Body of pancreas (tissue), 4 donors: ENCODE measurements around the gene SOHLH1. TPM values are rescaled to one million over a fixed set of nuclear protein-coding genes. Genes with fewer than 3 reads are reported as not detected.

Source experiments
- ATAC-seq: fragments of 150-250 bp; one replicate; pipeline ENCODE4 v1.9.1; 2016
- DNase-seq, 4 donors: peaks; one replicate each; pipeline ENCODE4 v3.0.0-alpha.2; 2019
- H3K27ac ChIP-seq, 4 donors: fragments of 200-600 bp; sonication (generic); 1 replicate in 3 of 4; 2 replicates in 1 of 4; pipeline versions ENCODE4 v1.5.1 to v1.6.1; 2016 to 2019; ENCODE audit warnings: mild to moderate bottlenecking in 1 of 4, mixed read lengths in 1 of 4, moderate library complexity in 1 of 4
- H3K27me3 ChIP-seq, 2 donors: fragments of 200-600 bp; sonication (generic); one replicate each; pipeline ENCODE4 v1.6.0; 2016; ENCODE audit warnings: mild to moderate bottlenecking in 1 of 2
- H3K36me3 ChIP-seq, 2 donors: fragments of 200-600 bp; sonication (generic); replicated peaks in 1 of 2; 2 replicates each; pipeline ENCODE4 v1.5.1; 2016; ENCODE audit warnings: low read depth in 2 of 2; ENCODE audit not compliant: insufficient read depth in 1 of 2
- H3K4me1 ChIP-seq: fragments of 200-600 bp; sonication (generic); one replicate; pipeline ENCODE4 v1.6.0; 2016
- H3K4me3 ChIP-seq, 2 donors: fragments of 200-600 bp; sonication (generic); 1 replicate in 1 of 2; 2 replicates in 1 of 2; pipeline ENCODE4 v1.5.1; 2016 to 2019
- H3K9me3 ChIP-seq, 3 donors: fragments of 200-600 bp; sonication (generic); 1 replicate in 2 of 3; 2 replicates in 1 of 3; pipeline ENCODE4 v1.5.1; 2016
- POLR2A ChIP-seq, 3 donors: fragments of 450-650 bp; IDR thresholded peaks; one replicate each; pipeline ENCODE4 v1.6.1; 2016; ENCODE audit warnings: antibody characterized with exemption in 3 of 3, mild to moderate bottlenecking in 2 of 3
- WGBS, 2 donors: methylation state at CpG; one replicate each; pipeline ENCODE4 v1.1.5; 2017; 5-methylcytosine and 5-hydroxymethylcytosine counted together
- intact Hi-C: fragments of 100-400 bp; cut with DNase I; formaldehyde crosslinking; loops from one replicate; pipeline ENCODE4 v1.15.1; 2023
- total RNA-seq, 2 donors: library from RNA; depleted of rRNA; stranded (reverse); fragments of >200 nt; gene quantifications; one replicate each; pipeline ENCODE4 v1.1.0, GENCODE V29; 2016
- TF ChIP-seq, protein P1 (sequence below), 7 experiments: fragments of 450-650 bp in 4 of 7; fragments of 200-600 bp in 3 of 7; sonication (generic) in 3 of 7; IDR thresholded peaks; one replicate each; pipeline ENCODE4 v1.5.1; 2016 to 2019; ENCODE audit warnings: antibody characterized with exemption in 7 of 7

The SOHLH1 gene
- total RNA-seq, 2 donors from 2014 or later = not detected

DNA sequence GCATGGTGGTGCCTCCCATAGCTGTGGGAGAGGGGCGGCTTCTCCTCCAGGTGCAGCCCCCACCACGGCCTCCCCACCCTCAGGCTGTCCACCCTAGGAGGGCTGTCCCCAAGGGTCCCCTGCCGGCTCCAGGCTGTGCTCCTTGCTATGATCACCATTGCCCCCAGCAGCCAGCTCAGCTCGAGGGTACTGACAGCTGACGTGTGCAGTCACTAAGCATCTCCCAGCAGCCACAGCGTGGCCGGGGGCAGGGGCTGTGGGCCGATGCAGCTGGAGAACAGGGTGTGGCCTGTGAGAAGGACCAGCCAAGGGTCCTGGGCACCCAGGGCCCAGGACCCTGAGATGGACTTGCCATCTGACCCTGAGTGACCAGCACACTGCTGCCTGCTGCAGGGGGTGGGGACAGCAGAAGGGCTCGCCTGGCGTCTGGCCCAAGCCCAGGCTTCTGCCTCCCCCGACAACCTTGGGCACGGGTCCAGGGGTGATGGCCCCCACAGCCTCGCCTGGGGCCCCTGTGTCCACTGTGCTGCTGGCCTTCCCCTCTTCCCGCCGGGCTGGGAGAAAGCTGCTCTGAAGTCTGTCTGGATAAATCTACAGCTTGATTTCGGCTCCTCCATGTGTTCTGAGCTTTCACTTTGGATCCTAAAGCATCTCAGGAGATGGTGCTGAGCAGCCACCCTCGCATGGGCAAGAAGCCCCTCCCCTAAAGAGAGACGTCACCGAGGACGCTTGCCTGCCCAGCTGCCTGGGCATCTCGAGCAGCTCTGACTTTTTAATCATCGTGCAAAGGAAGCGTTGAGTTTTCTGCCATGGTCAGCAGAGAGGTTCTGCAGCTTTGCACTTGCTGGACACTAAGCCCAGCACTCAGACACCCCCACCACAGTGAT lies 8.2 kb upstream of the SOHLH1 start:
- peaks cover 0 to 5% of the 10 kb centered on the region in 2 donors for H3K27me3 ChIP-seq
- DNase-seq = no peak

DNA sequence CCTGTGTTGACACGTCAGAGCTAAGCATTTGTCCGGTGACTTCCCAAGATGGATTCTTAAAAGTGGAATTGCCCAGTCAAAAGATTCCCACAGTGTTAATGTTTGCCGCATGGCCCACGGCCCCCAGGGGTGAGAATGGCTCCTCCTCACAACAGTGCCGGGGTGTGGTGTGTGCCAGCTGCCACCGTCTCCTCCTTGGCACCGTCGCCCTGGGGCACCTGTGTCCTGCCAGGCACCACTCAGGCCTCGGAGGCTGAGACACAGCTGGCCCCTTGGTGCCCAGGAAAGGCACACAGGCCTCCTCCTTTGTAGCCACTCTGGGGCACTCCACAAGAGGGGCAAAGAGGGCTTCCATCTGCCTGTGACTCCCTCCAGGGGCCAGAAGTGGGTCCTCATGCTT lies 7.0 kb upstream of the SOHLH1 start:
- Histone ChIP-seq H3K27ac (no peak overlapping the region), H3K9me3 (no peaks in the 10 kb centered on the region), H3K36me3 (no peaks in the 10 kb centered on the region), H3K4me1 (peaks cover 14% of the 10 kb centered on the region), H3K4me3 (no peak overlapping the region), H3K27me3 (peaks cover 0 to 8% of the 10 kb centered on the region in 2 donors)
- ATAC-seq = no peak
- DNase-seq = no peak
- WGBS, 2 donors = 20 to 63% methylated on average over 1 to 9 of the region's 9 CpGs
- intact Hi-C loops = loop anchor here (10.0 kb wide), 1 partner anchor 419 kb away; no protein-coding TSS in a partner anchor
- TF ChIP-seq, protein P1, sequence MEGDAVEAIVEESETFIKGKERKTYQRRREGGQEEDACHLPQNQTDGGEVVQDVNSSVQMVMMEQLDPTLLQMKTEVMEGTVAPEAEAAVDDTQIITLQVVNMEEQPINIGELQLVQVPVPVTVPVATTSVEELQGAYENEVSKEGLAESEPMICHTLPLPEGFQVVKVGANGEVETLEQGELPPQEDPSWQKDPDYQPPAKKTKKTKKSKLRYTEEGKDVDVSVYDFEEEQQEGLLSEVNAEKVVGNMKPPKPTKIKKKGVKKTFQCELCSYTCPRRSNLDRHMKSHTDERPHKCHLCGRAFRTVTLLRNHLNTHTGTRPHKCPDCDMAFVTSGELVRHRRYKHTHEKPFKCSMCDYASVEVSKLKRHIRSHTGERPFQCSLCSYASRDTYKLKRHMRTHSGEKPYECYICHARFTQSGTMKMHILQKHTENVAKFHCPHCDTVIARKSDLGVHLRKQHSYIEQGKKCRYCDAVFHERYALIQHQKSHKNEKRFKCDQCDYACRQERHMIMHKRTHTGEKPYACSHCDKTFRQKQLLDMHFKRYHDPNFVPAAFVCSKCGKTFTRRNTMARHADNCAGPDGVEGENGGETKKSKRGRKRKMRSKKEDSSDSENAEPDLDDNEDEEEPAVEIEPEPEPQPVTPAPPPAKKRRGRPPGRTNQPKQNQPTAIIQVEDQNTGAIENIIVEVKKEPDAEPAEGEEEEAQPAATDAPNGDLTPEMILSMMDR (IDR thresholded peaks at IDR 0.05) = no peak
- no peak for TF ChIP-seq POLR2A (IDR thresholded peaks at IDR 0.05)

More for the DNA sequence above, 8.2 kb upstream of the SOHLH1 start:
- Histone ChIP-seq H3K36me3 (no peaks in the 10 kb centered on the region), H3K4me3 (no peak overlapping the region), H3K4me1 (peaks cover 5% of the 10 kb centered on the region), H3K27ac (no peak overlapping the region), H3K9me3 (no peaks in the 10 kb centered on the region)
- no peak for ATAC-seq
- intact Hi-C loops = loop anchor here (10.0 kb wide), 1 partner anchor 417 kb away; no protein-coding TSS in a partner anchor
- 33% methylated on average over 23 of the region's 23 CpGs; no CpG with 5 or more reads in 1 of the 2 donors for WGBS, 2 donors
- TF ChIP-seq, protein P1 (IDR thresholded peaks at IDR 0.05) = no peak
- TF ChIP-seq POLR2A (IDR thresholded peaks at IDR 0.05) = no peak

DNA sequence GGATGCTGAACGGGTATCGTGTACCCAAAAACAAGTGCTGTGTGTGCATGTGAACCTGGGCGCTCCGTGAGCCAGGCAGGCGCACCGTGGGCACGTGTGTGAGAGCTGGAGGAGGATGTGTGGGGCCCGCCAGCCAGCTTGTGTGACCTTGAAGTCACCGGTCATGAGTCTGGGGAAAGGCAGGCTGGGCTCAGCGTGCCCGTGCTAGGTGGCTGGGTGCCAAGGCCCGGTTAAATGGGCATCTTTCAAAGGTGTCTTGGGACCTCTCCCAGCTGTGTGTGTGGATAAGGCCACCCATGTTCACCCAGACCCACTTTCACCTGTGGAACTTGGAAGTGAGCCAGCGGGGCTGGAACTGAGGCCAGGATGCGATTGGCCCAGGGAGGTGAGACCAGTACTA lies 6.1 kb upstream of the SOHLH1 start:
- ATAC-seq (peak; percentile 19), DNase-seq (peak; percentile 32 to 61 (median 54))
- intact Hi-C loops = loop anchor here (10.0 kb wide), 1 partner anchor 419 kb away; no protein-coding TSS in a partner anchor
- 17 to 26% methylated on average over 11 to 14 of the region's 14 CpGs for WGBS, 2 donors
- Histone ChIP-seq H3K4me1 (peaks cover 14% of the 10 kb centered on the region), H3K4me3 (no peak overlapping the region), H3K9me3 (no peaks in the 10 kb centered on the region), H3K27ac (no peak overlapping the region), H3K27me3 (peaks cover 0 to 8% of the 10 kb centered on the region in 2 donors), H3K36me3 (no peaks in the 10 kb centered on the region)
- TF ChIP-seq POLR2A (IDR thresholded peaks at IDR 0.05) = no peak
- TF ChIP-seq, protein P1 (IDR thresholded peaks at IDR 0.05) = no peak

DNA sequence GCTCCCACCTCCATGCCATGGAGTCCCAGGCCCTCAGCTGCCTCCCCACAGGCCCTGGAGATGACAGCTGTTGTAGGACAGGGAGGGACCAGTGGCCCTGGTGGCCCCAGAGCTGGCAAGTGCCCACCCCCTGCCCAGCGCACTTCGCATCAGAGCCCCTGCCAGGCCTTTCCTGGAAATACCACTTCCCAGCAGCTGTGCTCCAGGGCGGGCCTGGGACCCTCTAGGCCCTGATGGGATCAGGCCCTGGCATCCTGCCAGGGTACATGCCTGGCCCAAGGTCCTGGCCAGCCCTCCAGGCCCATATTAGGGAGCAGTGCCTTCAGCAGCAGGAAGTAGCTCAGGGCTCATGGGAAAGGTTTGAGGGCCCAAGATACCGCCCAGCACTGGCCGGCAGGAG lies 5.2 kb upstream of the SOHLH1 start:
- Histone ChIP-seq H3K4me1 (peaks cover 14% of the 10 kb centered on the region), H3K27ac (no peak overlapping the region), H3K36me3 (no peaks in the 10 kb centered on the region), H3K4me3 (no peak overlapping the region), H3K9me3 (no peaks in the 10 kb centered on the region), H3K27me3 (peaks cover 0 to 8% of the 10 kb centered on the region in 2 donors)
- intact Hi-C loops = loop anchor here (10.0 kb wide), 1 partner anchor 420 kb away; no protein-coding TSS in a partner anchor
- TF ChIP-seq, protein P1 (IDR thresholded peaks at IDR 0.05) = no peak
- TF ChIP-seq POLR2A (IDR thresholded peaks at IDR 0.05) = no peak
- ATAC-seq (no peak), DNase-seq (peak in 2 of 4 donors; percentile 6 to 14)
- 89% methylated on average over 5 of the region's 5 CpGs; no CpG with 5 or more reads in 1 of the 2 donors for WGBS, 2 donors
